OCI-LY7 (cell line): ENCODE data around the gene BSDC1. TPM values are rescaled to one million over a fixed set of nuclear protein-coding genes. Genes with fewer than 3 reads are reported as not detected.
A peak's percentile ranks its signal among the peaks of the same experiment; 100 is the strongest.
"Not testable (repeated sequence)": the region's sequence is repeated elsewhere in the genome, so short reads cannot be mapped to it uniquely, and the experiment has no call there.

Experiments used
- Bru-seq: library from RNA; stranded (reverse); fragments of 400-500 nt; gene quantifications from one replicate; lab custom pipeline; 2021; lab: Mats Ljungman, UMichigan
- BruChase-seq, 2 experiments: library from RNA; stranded (reverse); fragments of 400-500 nt; gene quantifications; one replicate each; lab custom pipeline; 2021; lab: Mats Ljungman, UMichigan
- BruUV-seq: library from RNA; stranded (reverse); fragments of 400-500 nt; replicated peaks from 2 replicates; lab custom pipeline; 2021; lab: Mats Ljungman, UMichigan
- CTCF ChIA-PET: fragments of 300-600 bp; sonication (Branson Sonifier 250); formaldehyde crosslinking; loops from one replicate; lab custom pipeline; 2022; ENCODE audit warnings: antibody characterized with exemption; ENCODE audit not compliant: unreplicated experiment; lab: Charles Lee
- POLR2A ChIA-PET: fragments of 300-600 bp; sonication (Branson Sonifier 250); formaldehyde crosslinking; loops from one replicate; lab custom pipeline; 2022; ENCODE audit warnings: antibody characterized with exemption; lab: Charles Lee
- DNase-seq: peaks from one replicate; pipeline ENCODE4 v3.0.0-alpha.2; 2015; ENCODE audit warnings: low spot score
- H2AFZ ChIP-seq: fragments of 200-600 bp; sonication (generic), shearing (Covaris generic); 2 replicates; pipeline ENCODE4 v1.6.1; 2014; ENCODE audit warnings: mild to moderate bottlenecking, antibody characterized with exemption, low read length, moderate library complexity
- H3K27ac ChIP-seq: fragments of 200-600 bp; sonication (generic); 2 replicates; pipeline ENCODE4 v1.5.1; 2014; ENCODE audit warnings: mixed run types, low read depth, mild to moderate bottlenecking, moderate library complexity, low read length, inconsistent platforms; ENCODE audit not compliant: poor library complexity, severe bottlenecking
- H3K36me3 ChIP-seq: fragments of 200-600 bp; sonication (generic); 2 replicates; pipeline ENCODE4 v1.6.1; 2014; ENCODE audit warnings: mild to moderate bottlenecking, antibody characterized with exemption, low read length, moderate library complexity, mixed read lengths; ENCODE audit not compliant: insufficient read depth
- H3K4me1 ChIP-seq: fragments of 200-600 bp; sonication (generic); 2 replicates; pipeline ENCODE4 v1.5.1; 2014; ENCODE audit warnings: mild to moderate bottlenecking, low read length; ENCODE audit not compliant: insufficient read depth, poor library complexity, severe bottlenecking
- H3K4me2 ChIP-seq: fragments of 200-600 bp; sonication (generic); 2 replicates; pipeline ENCODE4 v1.6.1; 2014; ENCODE audit warnings: mild to moderate bottlenecking, low read length
- H3K4me3 ChIP-seq: fragments of 200-600 bp; sonication (generic); 2 replicates; pipeline ENCODE4 v1.5.1; 2014; ENCODE audit warnings: mild to moderate bottlenecking, low read depth, low read length; ENCODE audit not compliant: poor library complexity, severe bottlenecking
- H3K79me2 ChIP-seq: fragments of 200-600 bp; sonication (generic); 2 replicates; pipeline ENCODE4 v1.6.1; 2016; ENCODE audit warnings: low read depth, mild to moderate bottlenecking, low read length, moderate library complexity, mixed read lengths; ENCODE audit not compliant: insufficient read depth
- H3K9me2 ChIP-seq: fragments of 200-600 bp; sonication (generic); 2 replicates; pipeline ENCODE4 v1.6.1; 2016; ENCODE audit warnings: mild to moderate bottlenecking, low read length, mixed read lengths; ENCODE audit not compliant: insufficient read depth
- H3K9me3 ChIP-seq: fragments of 200-600 bp; sonication (generic); 2 replicates; pipeline ENCODE4 v1.6.1; 2014; ENCODE audit warnings: mild to moderate bottlenecking, mixed run types, low read length, mixed read lengths
- H4K20me1 ChIP-seq: fragments of 200-600 bp; sonication (generic); 2 replicates; pipeline ENCODE4 v1.6.1; 2014; ENCODE audit warnings: mild to moderate bottlenecking, antibody characterized with exemption, low read length, moderate library complexity, mixed read lengths; ENCODE audit not compliant: insufficient read depth
- CTCF ChIP-seq: fragments of 200-600 bp; sonication (generic); conservative IDR thresholded peaks from 2 replicates; pipeline ENCODE4 v1.5.1; 2014; ENCODE audit warnings: mild to moderate bottlenecking, antibody characterized with exemption, low read length, moderate library complexity, mixed read lengths
- EZH2phosphoT487 ChIP-seq: fragments of 200-600 bp; sonication (generic); IDR thresholded peaks from 2 replicates; pipeline ENCODE4 v1.6.1; 2018; ENCODE audit warnings: low read depth, borderline replicate concordance, mild to moderate bottlenecking, mixed run types, antibody characterized with exemption, low read length, moderate library complexity, mixed read lengths
- intact Hi-C: fragments of 100-400 bp; cut with micrococcal nuclease; formaldehyde crosslinking; loops from one replicate; pipeline ENCODE4 v1.10.0; 2022; ENCODE audit not compliant: unreplicated experiment
- long read RNA-seq: library from polyadenylated mRNA; stranded (forward); transcript quantifications from one replicate; pipeline ENCODE4 v2.0.0, GENCODE V29; 2022
- total RNA-seq, 2 experiments: library from RNA; depleted of rRNA in 1 of 2; stranded (reverse); fragments of >200 nt in 1 of 2; shearing (Covaris generic) in 1 of 2; gene quantifications; 2 replicates each; pipeline ENCODE4 v1.2.3, GENCODE V29; 2014 to 2022

The BSDC1 gene
- total RNA-seq (2014; rRNA removed; shearing (Covaris generic)) (21.8 and 29.6 TPM in 2 replicates), total RNA-seq (2022) (41.8 and 42.5 TPM in 2 replicates), Bru-seq, nascent RNA (percentile 70 among the genes with signal in this experiment), BruChase-seq, experiment 1, labeled RNA remaining after a 6-hour chase (percentile 77 among the genes with signal in this experiment), BruChase-seq, experiment 2, labeled RNA remaining after a 2-hour chase (percentile 77 among the genes with signal in this experiment)
- long read RNA-seq, transcript BSDC1-206 (11 exons, 2,846 nt), result major isoform, 28 of 61 reads
- long read RNA-seq, partial matches to known transcripts, result 18 of 61 reads
- long read RNA-seq, other reads (novel, unspliced or antisense), result 11 of 61 reads

DNA sequence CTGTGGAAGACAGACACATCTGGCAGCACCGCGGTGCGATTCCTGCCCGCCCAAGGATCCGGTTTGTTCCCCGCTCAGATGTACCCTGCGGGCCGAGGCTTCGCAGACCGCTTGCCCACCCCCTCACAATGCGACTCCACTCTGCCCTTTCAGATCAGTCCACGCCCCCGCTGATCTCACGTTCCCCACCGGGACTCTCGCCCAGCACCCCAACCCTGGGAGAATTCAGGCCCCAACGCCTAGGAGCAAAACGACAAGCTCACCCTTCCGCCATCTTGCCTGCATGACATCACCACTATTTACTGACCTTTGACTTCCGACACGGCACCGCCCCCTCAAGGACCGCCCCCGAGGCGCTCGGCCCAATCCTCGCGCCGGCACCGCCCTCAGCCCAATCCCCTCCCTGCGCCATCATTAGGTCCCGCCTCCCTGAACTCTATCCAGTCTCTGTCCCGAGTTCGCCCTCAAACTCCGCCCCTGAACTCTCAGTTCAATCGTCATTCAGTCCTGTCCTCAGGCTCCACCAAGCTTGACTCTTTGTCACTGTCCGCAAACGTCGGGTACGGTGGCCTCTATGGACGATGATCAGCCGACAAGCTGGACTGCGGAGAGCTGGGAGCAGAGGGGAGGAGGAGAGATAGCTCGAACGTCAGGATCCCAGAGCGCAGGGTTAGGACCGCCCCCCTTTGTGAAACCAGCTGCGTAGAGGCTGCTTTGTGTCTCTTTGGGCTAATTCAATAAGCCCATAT lies at the start of gene BSDC1:
Gene BSDC1, minus strand, starts transcription at position 301 of the 749 bp plus-strand sequence. Its CDS starts 27 bp downstream, at position 274.
- intact Hi-C loops, result no loop called here
- CTCF ChIA-PET, result interaction anchor here (0.9 kb wide), 2 partner anchors 18 to 145 kb away, joined by 3 read pairs; no protein-coding TSS in a partner anchor
- Histone ChIP-seq H3K9me3 (no peaks in the 10 kb centered on the region), H4K20me1 (no peaks in the 10 kb centered on the region), H3K79me2 (peaks cover 8% of the 10 kb centered on the region; the same call in 1 of the 2 replicates), H3K36me3 (peaks cover 6% of the 10 kb centered on the region; the same call in 1 of the 2 replicates), H3K4me3 (peak within 1 kb of the TSS; percentile 84), H3K27ac (no peak within 1 kb of the TSS), H3K4me2 (peak within 1 kb of the TSS; percentile 93), H3K9me2 (no peaks in the 10 kb centered on the region), H2AFZ (peak within 1 kb of the TSS; percentile 88), H3K4me1 (peaks cover 14% of the 10 kb centered on the region)
- DNase-seq, result peak; percentile 96
- no peak for TF ChIP-seq EZH2phosphoT487
- TF ChIP-seq CTCF, result no peak
- POLR2A ChIA-PET, result interaction anchor here (1.1 to 1.6 kb wide), 5 partner anchors 17 to 179 kb away, joined by 3 to 7 read pairs (median 4); no protein-coding TSS in a partner anchor
- no TSS peak for BruUV-seq

DNA sequence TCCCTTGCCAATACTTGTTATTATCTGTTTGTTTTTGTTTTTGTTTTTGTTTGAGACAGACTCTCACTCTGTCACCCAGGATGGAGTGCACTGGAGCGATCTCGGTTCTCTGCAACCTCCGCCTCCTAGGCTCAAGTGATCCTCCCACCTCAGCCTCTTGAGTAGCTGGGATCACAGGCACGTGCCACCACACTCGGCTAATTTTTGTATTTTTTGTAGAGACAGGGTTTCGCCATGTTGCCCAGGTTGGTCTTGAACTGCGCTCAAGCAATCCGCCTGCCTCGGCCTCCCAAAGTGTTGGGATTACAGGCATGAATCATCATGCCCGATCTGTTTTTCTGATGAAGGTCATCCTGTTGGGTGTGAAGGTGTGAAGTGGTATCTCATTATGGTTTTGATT lies 47.2 kb upstream of the BSDC1 start:
- H3K36me3 ChIP-seq, H3K9me3 ChIP-seq, POLR2A ChIA-PET, H3K79me2 ChIP-seq, intact Hi-C loops, H3K4me3 ChIP-seq, H3K27ac ChIP-seq, CTCF ChIA-PET, H3K4me1 ChIP-seq, H3K4me2 ChIP-seq, H4K20me1 ChIP-seq, H3K9me2 ChIP-seq, DNase-seq, BruUV-seq, H2AFZ ChIP-seq: not testable (repeated sequence)

GRCh38 chr1:32438777-32439176 lies 44.5 kb upstream of the BSDC1 start:
- POLR2A ChIA-PET, result interaction anchor here (0.5 kb wide), 1 partner anchor 180 kb away, joined by 5 read pairs; no protein-coding TSS in a partner anchor

More at GRCh38 chr1:32438777-32439176, 44.5 kb upstream of the BSDC1 start:
- intact Hi-C loops, H3K4me2 ChIP-seq, H3K4me1 ChIP-seq, H3K9me3 ChIP-seq, H3K9me2 ChIP-seq, CTCF ChIA-PET, H3K36me3 ChIP-seq, DNase-seq, H3K27ac ChIP-seq, BruUV-seq, H2AFZ ChIP-seq, H3K79me2 ChIP-seq, H3K4me3 ChIP-seq, H4K20me1 ChIP-seq: not testable (repeated sequence)
